ENCODE results near the gene PSTK.

DNA sequence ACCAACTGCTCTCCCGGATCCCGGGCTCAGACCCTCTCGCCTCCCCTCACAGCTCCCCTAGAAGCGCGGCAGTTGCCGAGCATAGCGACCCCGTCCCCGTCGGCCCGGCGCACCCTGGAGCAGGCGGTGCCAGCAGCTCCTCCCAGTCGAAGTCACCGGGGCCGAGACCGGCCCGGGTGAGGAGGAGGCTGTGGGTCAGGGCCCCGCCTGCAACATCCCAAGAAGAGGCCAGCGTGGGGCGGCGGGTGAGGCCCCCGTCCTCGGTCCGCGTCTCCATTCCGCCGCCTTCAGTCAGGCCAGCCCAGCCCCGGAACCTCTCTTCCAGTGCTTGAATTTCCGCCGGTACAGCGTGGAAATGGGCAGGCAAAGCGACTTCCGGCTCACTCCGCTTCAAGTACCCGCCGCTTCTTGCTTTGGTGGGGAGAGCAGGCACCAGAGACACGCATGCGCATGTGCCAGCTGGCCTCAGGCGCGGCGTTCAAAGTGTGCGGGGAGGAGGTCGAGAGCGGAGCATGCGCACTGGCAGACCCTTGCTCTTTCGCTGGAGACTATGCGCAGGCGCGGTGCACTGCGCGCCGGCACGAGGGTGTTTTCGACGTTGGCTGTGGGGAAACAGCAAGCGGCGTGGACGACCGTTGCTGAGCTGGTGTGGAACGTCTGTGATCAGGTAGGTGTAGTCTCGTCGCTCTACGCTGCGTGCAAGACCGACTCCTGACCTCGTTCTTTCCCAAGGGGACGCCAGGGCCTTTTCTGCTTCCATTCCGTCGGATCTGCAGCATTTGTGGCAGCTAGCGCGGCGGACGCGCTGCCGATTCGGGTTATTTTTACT lies 26.1 kb upstream of the PSTK start, which contains the start of gene C10orf88:
- TF ChIP-seq, protein P1, sequence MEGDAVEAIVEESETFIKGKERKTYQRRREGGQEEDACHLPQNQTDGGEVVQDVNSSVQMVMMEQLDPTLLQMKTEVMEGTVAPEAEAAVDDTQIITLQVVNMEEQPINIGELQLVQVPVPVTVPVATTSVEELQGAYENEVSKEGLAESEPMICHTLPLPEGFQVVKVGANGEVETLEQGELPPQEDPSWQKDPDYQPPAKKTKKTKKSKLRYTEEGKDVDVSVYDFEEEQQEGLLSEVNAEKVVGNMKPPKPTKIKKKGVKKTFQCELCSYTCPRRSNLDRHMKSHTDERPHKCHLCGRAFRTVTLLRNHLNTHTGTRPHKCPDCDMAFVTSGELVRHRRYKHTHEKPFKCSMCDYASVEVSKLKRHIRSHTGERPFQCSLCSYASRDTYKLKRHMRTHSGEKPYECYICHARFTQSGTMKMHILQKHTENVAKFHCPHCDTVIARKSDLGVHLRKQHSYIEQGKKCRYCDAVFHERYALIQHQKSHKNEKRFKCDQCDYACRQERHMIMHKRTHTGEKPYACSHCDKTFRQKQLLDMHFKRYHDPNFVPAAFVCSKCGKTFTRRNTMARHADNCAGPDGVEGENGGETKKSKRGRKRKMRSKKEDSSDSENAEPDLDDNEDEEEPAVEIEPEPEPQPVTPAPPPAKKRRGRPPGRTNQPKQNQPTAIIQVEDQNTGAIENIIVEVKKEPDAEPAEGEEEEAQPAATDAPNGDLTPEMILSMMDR (optimal IDR thresholded peaks at IDR 0.05 in 1 of 3, IDR thresholded peaks at IDR 0.05 in 1 of 3, conservative IDR thresholded peaks at IDR 0.05 in 1 of 3; ENCODE audit: extremely low read depth in 1 of 3, insufficient read depth in 2 of 3, low read length in 3 of 3) = no peak
- TF ChIP-seq EZH2 (IDR thresholded peaks at IDR 0.05; ENCODE audit: low read length) = no peak

Measured in keratinocyte (primary cell).